NCI-H226 (cell line): ENCODE measurements around the gene GDPD4.
"Not testable (repeated sequence)": the region's sequence is repeated elsewhere in the genome, so short reads cannot be mapped to it uniquely, and the experiment has no call there.

Experiments used
- DNase-seq: peaks from one replicate; pipeline ENCODE4 v3.0.0-alpha.2; 2015

The GDPD4 gene

DNA sequence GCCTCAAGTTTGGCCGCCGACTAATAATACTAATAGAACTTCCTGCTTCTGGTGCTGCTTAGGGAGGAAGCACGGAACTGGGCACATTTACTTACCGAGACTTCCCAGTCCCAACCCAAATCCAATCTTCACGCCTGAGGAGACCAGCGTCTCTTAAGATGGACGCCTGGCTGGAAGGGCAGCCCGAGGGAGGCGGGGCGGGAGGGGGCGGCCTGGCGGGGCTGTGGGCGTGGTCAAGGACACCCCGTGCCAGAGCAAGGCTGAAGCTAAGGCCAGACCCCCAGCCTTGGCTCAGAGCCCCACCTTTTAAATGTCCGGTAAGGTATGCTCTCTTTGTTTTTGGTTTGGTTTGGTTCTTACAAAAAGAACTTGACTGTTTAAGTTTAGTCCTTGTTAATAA lies at the start of gene GDPD4:
Gene GDPD4, minus strand, starts transcription at position 177 of the 400 bp plus-strand sequence. CDS start 16,549 bp downstream, outside the sequence.
- DNase-seq, result no peak

- DNase-seq, result no peak
These were observed 46.5 kb upstream of the GDPD4 start for GRCh38 chr11:77347948-77348347.

GRCh38 chr11:77346906-77347603 lies 45.6 kb upstream of the GDPD4 start:
- DNase-seq, result peak; percentile 74

- DNase-seq, result no peak
These were observed 44.1 kb upstream of the GDPD4 start for GRCh38 chr11:77345621-77346020.

GRCh38 chr11:77340501-77340900 lies 39.0 kb upstream of the GDPD4 start:
- no peak for DNase-seq

DNA sequence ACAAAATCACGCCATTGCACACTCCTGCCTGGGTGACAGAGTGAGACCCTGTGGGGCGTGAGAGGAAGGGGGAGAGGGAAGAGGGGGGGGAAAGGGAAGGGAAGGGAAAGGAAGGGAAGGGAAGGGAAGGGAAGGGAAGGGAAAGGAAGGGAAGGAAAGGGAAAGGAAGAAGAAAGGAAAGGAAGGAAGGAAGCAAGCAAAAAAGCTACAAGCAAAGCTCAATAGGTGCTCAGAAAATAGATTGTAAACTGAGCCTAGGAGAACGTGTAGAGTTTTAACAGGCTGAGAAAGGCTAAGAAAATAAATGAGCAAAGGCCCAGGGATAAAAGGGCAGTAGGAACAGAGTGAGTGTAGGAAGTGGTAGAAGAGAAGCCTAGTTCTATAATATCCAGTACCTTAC lies 30.8 kb upstream of the GDPD4 start:
- no peak for DNase-seq

GRCh38 chr11:77325159-77325558 lies 23.7 kb upstream of the GDPD4 start:
- no peak for DNase-seq

- no peak for DNase-seq
These were observed 23.0 kb upstream of the GDPD4 start for GRCh38 chr11:77324508-77324907.

GRCh38 chr11:77322926-77323590 lies 21.6 kb upstream of the GDPD4 start:
- no peak for DNase-seq

GRCh38 chr11:77322506-77322905 lies 21.0 kb upstream of the GDPD4 start:
- DNase-seq, result no peak

GRCh38 chr11:77320351-77320750 lies 18.9 kb upstream of the GDPD4 start:
- no peak for DNase-seq

- no peak for DNase-seq
These were observed 17.1 kb upstream of the GDPD4 start for GRCh38 chr11:77318600-77318999.

DNA sequence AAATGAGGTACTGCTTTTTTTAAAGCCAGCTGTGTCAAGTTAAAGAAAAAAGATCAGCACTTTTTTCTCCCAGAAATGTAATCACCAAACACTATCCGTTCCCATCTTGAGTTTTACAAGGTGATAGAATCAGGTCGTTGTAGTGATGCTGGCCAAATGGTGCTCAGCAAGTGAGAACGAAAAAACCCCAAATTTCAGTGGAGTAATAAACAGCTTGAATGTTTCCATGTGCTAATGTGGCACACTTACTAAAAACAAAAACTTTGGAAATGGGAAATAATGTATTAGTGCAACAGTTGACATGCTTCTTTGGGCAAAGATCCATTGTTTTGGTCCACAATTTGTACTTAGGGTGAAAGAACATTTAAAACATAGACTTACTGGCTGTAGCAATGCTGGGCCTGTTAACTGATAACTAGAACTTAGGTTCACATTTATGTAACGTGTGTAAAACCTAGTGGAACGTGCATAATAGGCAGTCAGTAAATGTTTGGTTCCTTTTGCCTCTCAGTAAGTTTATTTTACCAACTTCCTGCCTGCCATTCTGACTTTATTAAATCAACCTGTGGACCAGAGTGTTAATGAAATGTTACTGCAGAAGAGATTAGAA lies 15.4 kb upstream of the GDPD4 start:
- no peak for DNase-seq

GRCh38 chr11:77312107-77312506 lies 10.6 kb upstream of the GDPD4 start:
- DNase-seq, result no peak

DNA sequence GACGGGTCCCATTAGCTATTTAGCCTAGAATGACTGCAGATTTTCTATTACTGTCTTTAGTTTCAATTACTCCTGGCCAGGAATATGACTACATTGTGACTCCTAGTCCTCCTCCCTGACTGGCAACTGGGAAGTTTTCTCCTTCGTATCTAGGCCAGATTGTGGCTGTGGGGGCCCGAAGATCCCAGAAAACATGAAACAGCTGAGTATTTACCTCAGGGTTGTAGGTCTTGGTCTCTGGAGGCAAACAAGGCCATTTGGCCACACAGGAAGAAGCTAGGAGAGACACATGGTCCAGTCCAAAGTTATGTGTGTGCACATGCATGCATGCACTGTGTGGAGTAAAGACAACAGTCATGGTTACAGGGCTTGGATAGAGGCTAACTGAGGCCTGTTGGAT lies 10.2 kb upstream of the GDPD4 start:
- no peak for DNase-seq

- DNase-seq, result no peak
These were observed 9.2 kb upstream of the GDPD4 start for GRCh38 chr11:77310721-77311120.

- no peak for DNase-seq
These were observed 8.1 kb upstream of the GDPD4 start for GRCh38 chr11:77309401-77310085.

DNA sequence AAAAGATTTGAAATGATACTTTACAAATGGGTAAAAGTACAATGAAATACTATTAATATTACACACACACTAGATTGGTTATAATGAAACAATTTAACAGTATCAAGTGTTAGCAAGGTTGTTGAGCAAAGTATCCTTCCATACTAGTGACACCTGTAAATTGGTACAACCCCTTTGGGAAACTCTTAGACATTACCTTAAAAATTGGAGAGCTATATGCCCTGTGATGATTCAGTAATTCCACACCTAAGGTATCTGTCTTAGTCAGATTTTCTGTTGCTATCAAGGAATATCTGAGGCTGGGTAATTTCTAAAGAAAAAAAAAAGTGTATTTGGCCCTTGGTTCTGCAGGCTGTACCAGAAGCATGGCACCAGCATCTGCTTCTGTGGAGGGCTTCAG lies 7.4 kb upstream of the GDPD4 start:
- DNase-seq, result no peak

DNA sequence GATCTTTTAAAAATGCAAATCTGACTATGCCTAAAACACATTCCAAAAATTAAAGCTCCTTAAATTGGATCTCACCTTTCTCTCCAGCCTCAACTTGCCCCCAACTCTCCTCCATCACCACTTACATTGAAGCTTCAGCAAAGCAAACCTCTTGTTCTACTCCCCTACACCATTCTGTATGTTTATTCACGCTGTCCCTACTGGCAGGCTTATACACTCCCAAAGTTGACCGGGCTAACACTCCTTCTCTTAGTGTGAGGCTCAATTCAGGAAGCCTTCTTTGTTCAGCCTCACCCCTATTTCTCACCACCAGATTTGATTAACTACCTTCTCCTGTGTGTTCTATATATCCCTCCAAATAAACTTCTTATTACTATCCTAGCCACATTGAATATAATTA lies 1.8 kb upstream of the GDPD4 start:
- DNase-seq, result no peak

DNA sequence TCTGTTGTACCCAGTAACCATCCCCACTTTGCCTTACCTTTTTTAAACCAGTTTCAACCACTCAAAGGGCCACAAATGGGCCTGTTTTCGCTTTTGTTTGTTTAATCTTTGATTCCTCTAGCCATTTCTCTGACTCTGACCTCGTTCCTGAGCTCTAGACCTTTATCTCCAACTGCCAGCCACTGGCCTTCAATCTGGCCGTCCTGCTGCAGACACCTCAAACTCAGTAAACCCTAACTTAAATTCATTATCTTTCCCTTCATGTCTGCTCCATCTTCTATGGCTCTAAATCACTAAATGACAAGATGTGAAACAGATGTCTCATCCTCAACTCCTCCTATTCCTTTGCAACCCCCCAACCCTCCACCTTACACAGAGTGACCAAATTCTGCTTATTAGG lies 1.3 kb upstream of the GDPD4 start:
- no peak for DNase-seq

GRCh38 chr11:77300695-77301094 lies 791 bp downstream of the GDPD4 start:
- no peak for DNase-seq

- DNase-seq, result not testable (repeated sequence)
These were observed 1.5 kb downstream of the GDPD4 start for GRCh38 chr11:77300028-77300427.

DNA sequence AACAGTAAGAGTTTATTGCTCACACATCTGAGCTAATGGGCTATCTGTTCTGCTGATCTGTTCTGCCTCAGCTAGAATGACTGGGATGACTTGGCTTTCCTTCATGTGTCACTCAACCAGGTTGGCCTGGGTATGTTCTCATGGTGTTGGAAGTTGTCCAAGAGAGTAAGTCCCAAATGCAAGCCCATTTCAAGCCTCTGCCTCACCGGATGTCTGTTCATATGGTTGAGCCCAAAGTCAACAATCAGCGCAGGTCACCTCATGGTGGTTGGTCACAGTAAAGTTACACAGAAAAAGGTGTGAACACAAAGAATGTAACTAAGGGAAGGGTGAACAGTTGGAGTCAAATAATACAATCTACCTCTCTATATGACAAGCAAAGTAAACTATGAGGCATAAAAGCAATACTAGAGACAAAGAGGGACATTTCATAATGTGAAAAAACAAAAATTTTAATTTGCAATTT lies 1.9 kb downstream of the GDPD4 start:
- no peak for DNase-seq

DNA sequence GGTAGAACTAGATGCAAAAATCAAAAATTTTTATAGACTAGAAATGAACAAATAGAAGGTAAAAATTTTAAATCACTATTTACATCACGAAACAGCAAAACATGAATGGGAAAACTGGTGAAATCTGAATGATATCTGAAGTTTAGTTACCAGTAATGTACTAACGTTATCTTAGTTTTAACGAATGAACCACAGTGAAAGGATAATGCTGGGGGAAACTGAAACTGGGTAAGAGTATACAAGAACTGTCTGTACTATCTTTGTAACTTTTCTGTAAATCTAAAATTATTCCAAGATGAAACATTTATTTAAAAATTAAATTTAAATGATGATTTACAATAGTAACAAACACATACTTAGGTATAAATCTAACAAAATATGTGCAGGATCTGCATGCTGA lies 7.4 kb downstream of the GDPD4 start:
- no peak for DNase-seq
